Astrocyte (in vitro differentiated cells and primary cell): ENCODE measurements around the gene ANKRD12. TPM values are rescaled to one million over a fixed set of nuclear protein-coding genes. Genes with fewer than 3 reads are reported as not detected.

Experiments
- DNase-seq: peaks from one replicate; pipeline ENCODE4 v3.0.0-alpha.2; 2010; ENCODE audit warnings: low read depth
- FAIRE-seq: peaks from 2 replicates; lab custom pipeline; 2011; peaks lifted over from hg19 to GRCh38; lab: Jason Lieb, UNC
- H2AFZ ChIP-seq: 2 replicates; pipeline ENCODE4 v1.6.0; 2012; ENCODE audit warnings: low read depth, low read length, inconsistent platforms
- H3K27ac ChIP-seq: 2 replicates; pipeline ENCODE4 v1.5.1; 2011; ENCODE audit warnings: low read depth, low read length, inconsistent platforms
- H3K27me3 ChIP-seq: 2 replicates; pipeline ENCODE4 v1.6.0; 2011; ENCODE audit warnings: low read length, inconsistent platforms; ENCODE audit not compliant: insufficient read depth
- H3K36me3 ChIP-seq: 2 replicates; pipeline ENCODE4 v1.5.1; 2011; ENCODE audit warnings: low read length, inconsistent platforms; ENCODE audit not compliant: insufficient read depth
- H3K4me1 ChIP-seq: 2 replicates; pipeline ENCODE4 v1.5.1; 2011; ENCODE audit warnings: low read length, inconsistent platforms; ENCODE audit not compliant: insufficient read depth
- H3K4me2 ChIP-seq: 2 replicates; pipeline ENCODE4 v1.6.0; 2012; ENCODE audit warnings: low read length, inconsistent platforms
- H3K4me3 ChIP-seq: 2 replicates; pipeline ENCODE4 v1.5.1; 2011; ENCODE audit warnings: low read depth, mild to moderate bottlenecking, low read length, inconsistent platforms; ENCODE audit not compliant: insufficient read depth
- H3K79me2 ChIP-seq: 2 replicates; pipeline ENCODE4 v1.6.0; 2012; ENCODE audit warnings: mild to moderate bottlenecking, low read length, inconsistent platforms; ENCODE audit not compliant: insufficient read depth
- H3K9ac ChIP-seq: 2 replicates; pipeline ENCODE4 v1.6.0; 2012; ENCODE audit warnings: mild to moderate bottlenecking, low read length, inconsistent platforms
- H3K9me3 ChIP-seq: 2 replicates; pipeline ENCODE4 v1.5.1; 2012; ENCODE audit warnings: low read depth, mild to moderate bottlenecking, low read length, inconsistent platforms; ENCODE audit not compliant: insufficient read depth
- H4K20me1 ChIP-seq: 2 replicates; pipeline ENCODE4 v1.6.0; 2012; ENCODE audit warnings: low read length, inconsistent platforms; ENCODE audit not compliant: insufficient read depth
- H3K27ac Mint-ChIP-seq: one replicate; pipeline ENCODE4 v1.8.0; 2021; ENCODE audit warnings: mild to moderate bottlenecking, mixed read lengths; ENCODE audit not compliant: unreplicated experiment
- H3K27me3 Mint-ChIP-seq: one replicate; pipeline ENCODE4 v1.8.0; 2021; ENCODE audit warnings: low read depth, mixed read lengths; ENCODE audit not compliant: unreplicated experiment
- H3K36me3 Mint-ChIP-seq: one replicate; pipeline ENCODE4 v1.8.0; 2021; ENCODE audit warnings: low read depth, mixed read lengths; ENCODE audit not compliant: unreplicated experiment
- H3K4me1 Mint-ChIP-seq: one replicate; pipeline ENCODE4 v1.8.0; 2021; ENCODE audit warnings: low read depth, mixed read lengths; ENCODE audit not compliant: unreplicated experiment
- H3K4me3 Mint-ChIP-seq: one replicate; pipeline ENCODE4 v1.8.0; 2021; ENCODE audit warnings: mild to moderate bottlenecking, moderate library complexity, mixed read lengths; ENCODE audit not compliant: unreplicated experiment
- H3K9me3 Mint-ChIP-seq: one replicate; pipeline ENCODE4 v1.8.0; 2021; ENCODE audit warnings: mild to moderate bottlenecking, mixed read lengths; ENCODE audit not compliant: unreplicated experiment
- EZH2 ChIP-seq: IDR thresholded peaks from 2 replicates; pipeline ENCODE4 v1.6.1; 2012; ENCODE audit warnings: mild to moderate bottlenecking, low read length, inconsistent platforms; ENCODE audit not compliant: insufficient read depth
- total RNA-seq: library from RNA; stranded (reverse); gene quantifications from 2 replicates; pipeline ENCODE4 v1.2.1, GENCODE V29; 2021
- TF ChIP-seq, protein P1 (sequence below): IDR thresholded peaks from 2 replicates; pipeline ENCODE4 v1.5.1; 2011; ENCODE audit warnings: low read depth, mild to moderate bottlenecking, inconsistent platforms, low read length, moderate library complexity; ENCODE audit not compliant: insufficient read depth

ANKRD12 gene
- total RNA-seq, 1 donor from 2014 or later, result 24.4 TPM

DNA sequence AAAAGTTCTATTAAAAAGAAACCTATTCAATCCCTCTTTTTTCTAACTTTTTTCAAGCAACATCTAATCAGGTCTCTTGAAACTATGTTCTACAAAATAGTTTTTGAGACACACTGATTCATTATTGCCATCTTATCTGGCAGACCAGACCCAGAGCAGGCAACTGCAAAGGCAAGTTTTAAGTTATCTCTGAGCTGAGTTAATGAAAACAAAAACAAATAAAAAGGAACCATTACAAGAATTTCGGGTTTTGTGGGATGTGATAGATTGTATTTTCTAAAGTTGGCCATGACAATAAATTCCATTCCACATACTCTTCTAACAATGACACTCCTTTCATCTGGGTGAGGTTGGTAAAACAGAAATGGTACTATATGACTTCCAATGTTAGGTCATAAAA is 182.8 kb downstream of the ANKRD12 start:
- peaks cover 2% of the 10 kb centered on the region for H3K9me3 Mint-ChIP-seq
- Histone ChIP-seq H3K9ac (no peak overlapping the region), H3K4me3 (no peak overlapping the region), H3K9me3 (no peaks in the 10 kb centered on the region), H3K79me2 (no peaks in the 10 kb centered on the region), H3K27me3 (no peaks in the 10 kb centered on the region), H3K36me3 (no peaks in the 10 kb centered on the region), H3K4me2 (no peak overlapping the region), H3K27ac (no peak overlapping the region), H4K20me1 (no peaks in the 10 kb centered on the region), H3K4me1 (peaks cover 5% of the 10 kb centered on the region), H2AFZ (no peak overlapping the region)
- DNase-seq, result peak; percentile 79
- no peak for FAIRE-seq
- no peak for TF ChIP-seq EZH2
- TF ChIP-seq, protein P1, sequence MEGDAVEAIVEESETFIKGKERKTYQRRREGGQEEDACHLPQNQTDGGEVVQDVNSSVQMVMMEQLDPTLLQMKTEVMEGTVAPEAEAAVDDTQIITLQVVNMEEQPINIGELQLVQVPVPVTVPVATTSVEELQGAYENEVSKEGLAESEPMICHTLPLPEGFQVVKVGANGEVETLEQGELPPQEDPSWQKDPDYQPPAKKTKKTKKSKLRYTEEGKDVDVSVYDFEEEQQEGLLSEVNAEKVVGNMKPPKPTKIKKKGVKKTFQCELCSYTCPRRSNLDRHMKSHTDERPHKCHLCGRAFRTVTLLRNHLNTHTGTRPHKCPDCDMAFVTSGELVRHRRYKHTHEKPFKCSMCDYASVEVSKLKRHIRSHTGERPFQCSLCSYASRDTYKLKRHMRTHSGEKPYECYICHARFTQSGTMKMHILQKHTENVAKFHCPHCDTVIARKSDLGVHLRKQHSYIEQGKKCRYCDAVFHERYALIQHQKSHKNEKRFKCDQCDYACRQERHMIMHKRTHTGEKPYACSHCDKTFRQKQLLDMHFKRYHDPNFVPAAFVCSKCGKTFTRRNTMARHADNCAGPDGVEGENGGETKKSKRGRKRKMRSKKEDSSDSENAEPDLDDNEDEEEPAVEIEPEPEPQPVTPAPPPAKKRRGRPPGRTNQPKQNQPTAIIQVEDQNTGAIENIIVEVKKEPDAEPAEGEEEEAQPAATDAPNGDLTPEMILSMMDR, result no peak
- H3K36me3 Mint-ChIP-seq, result peaks cover 5% of the 10 kb centered on the region
- peaks cover 7% of the 10 kb centered on the region for H3K4me1 Mint-ChIP-seq
- no peak overlapping the region for H3K27ac Mint-ChIP-seq
- H3K27me3 Mint-ChIP-seq, result no peaks in the 10 kb centered on the region
- H3K4me3 Mint-ChIP-seq, result no peak overlapping the region

DNA sequence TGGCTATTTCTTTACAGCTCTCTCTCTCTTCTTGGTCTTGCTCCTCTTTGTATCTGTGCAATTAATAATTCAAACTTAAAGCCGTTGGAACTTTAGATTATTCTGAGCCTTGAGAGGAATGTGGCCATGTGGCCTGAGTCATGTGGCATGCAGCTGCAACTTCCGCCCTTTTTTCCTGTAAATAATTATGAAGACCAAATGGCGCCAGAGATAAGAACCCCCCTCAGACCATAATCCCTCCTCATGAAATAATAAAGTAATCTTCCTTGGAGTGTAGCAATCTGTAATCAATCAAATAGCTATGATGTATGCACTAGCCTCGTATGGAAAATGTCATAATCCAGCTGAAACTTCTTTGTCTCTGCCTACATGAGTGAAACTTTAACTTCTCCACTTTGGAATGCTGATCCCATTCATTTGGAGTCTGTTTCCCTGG is 184.5 kb downstream of the ANKRD12 start:
- DNase-seq (peak; percentile 78), FAIRE-seq (no peak)
- Mint-ChIP-seq H3K27ac (no peak overlapping the region), H3K27me3 (peaks cover under 1% of the 10 kb centered on the region), H3K4me3 (no peak overlapping the region), H3K4me1 (peaks cover 7% of the 10 kb centered on the region), H3K36me3 (peaks cover 5% of the 10 kb centered on the region), H3K9me3 (peaks cover 2% of the 10 kb centered on the region)
- peaks cover 7% of the 10 kb centered on the region for H3K4me1 ChIP-seq
- H3K36me3 ChIP-seq, result no peaks in the 10 kb centered on the region
- no peak for TF ChIP-seq EZH2
- no peaks in the 10 kb centered on the region for H4K20me1 ChIP-seq
- no peak overlapping the region for H3K9ac ChIP-seq
- H3K4me2 ChIP-seq, result no peak overlapping the region
- H2AFZ ChIP-seq, result no peak overlapping the region
- H3K9me3 ChIP-seq, result no peaks in the 10 kb centered on the region
- H3K4me3 ChIP-seq, result no peak overlapping the region
- H3K27me3 ChIP-seq, result no peaks in the 10 kb centered on the region
- H3K27ac ChIP-seq, result no peak overlapping the region
- no peaks in the 10 kb centered on the region for H3K79me2 ChIP-seq

DNA sequence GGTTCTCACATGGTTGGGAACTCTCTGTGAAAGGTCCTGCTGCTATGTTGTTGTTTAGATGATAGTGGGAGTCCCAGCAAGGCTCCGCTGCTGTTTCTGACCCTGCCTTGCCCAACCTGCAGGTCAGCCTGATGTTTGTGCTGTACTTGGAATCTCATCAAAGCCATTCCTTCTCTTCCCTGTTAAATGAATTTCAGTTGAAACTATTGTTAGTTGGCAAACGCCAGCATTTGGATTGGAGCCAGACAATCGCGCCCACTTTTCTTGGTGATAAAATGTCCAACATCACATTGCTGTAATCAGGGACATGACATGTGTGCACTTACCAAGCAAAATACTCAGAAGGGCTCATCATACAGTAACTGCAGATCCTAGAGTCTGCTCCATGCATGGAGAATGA is 185.2 kb downstream of the ANKRD12 start:
- no peak overlapping the region for H3K4me3 Mint-ChIP-seq
- H3K9ac ChIP-seq, result no peak overlapping the region
- H3K9me3 Mint-ChIP-seq, result peaks cover 2% of the 10 kb centered on the region
- H3K79me2 ChIP-seq, result no peaks in the 10 kb centered on the region
- H4K20me1 ChIP-seq, result no peaks in the 10 kb centered on the region
- H3K4me1 ChIP-seq, result peaks cover 7% of the 10 kb centered on the region
- DNase-seq (no peak), FAIRE-seq (no peak)
- no peaks in the 10 kb centered on the region for H3K36me3 ChIP-seq
- peaks cover 6% of the 10 kb centered on the region for H3K36me3 Mint-ChIP-seq
- no peak overlapping the region for H3K27ac ChIP-seq
- H3K27ac Mint-ChIP-seq, result no peak overlapping the region
- no peak overlapping the region for H2AFZ ChIP-seq
- no peak overlapping the region for H3K4me2 ChIP-seq
- H3K4me3 ChIP-seq, result no peak overlapping the region
- peaks cover 7% of the 10 kb centered on the region for H3K4me1 Mint-ChIP-seq
- TF ChIP-seq EZH2, result no peak
- peaks cover 5% of the 10 kb centered on the region for H3K27me3 Mint-ChIP-seq
- no peaks in the 10 kb centered on the region for H3K27me3 ChIP-seq
- H3K9me3 ChIP-seq, result no peaks in the 10 kb centered on the region
